GM18861 (cell line): ENCODE data around the gene DVL2.

Experiments used
- ATAC-seq: cut with Tn5 transposase; IDR thresholded peaks from one replicate; pipeline ENCODE4 v1.9.1; 2021; ENCODE audit not compliant: unreplicated experiment

DVL2 gene

DNA sequence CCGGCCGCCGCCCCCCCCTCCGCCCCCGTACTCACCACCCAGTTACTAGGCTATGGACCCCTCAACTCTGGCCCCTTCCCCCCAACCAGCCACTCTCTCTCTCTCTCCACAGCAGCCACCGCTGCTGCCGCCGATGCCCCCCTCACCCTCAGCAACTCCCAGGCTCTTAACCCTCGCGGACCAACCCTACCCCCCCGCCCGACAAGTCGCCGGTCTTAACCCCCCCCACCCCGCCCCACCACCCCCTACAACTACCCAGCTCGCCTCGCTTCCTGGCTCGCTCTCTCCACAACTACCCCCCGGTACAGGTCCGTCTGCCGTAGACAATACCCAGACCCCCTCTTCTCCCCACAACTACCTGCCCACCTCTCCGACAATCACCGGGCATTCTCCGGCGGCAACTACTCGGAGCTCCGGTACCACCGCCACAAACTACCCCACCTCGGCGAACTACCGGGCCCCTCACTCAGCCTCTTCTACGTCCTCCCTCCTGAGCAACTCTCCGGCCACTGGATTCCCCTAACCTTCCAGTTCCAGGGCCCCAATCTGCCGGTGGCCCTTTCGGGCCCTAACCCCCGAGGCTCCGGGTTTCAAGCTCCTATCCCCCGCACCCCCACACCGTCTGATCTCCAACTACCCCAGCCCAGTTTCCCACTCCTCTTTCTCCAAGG is 4.2 kb upstream of the DVL2 start:
- ATAC-seq, result no peak

DNA sequence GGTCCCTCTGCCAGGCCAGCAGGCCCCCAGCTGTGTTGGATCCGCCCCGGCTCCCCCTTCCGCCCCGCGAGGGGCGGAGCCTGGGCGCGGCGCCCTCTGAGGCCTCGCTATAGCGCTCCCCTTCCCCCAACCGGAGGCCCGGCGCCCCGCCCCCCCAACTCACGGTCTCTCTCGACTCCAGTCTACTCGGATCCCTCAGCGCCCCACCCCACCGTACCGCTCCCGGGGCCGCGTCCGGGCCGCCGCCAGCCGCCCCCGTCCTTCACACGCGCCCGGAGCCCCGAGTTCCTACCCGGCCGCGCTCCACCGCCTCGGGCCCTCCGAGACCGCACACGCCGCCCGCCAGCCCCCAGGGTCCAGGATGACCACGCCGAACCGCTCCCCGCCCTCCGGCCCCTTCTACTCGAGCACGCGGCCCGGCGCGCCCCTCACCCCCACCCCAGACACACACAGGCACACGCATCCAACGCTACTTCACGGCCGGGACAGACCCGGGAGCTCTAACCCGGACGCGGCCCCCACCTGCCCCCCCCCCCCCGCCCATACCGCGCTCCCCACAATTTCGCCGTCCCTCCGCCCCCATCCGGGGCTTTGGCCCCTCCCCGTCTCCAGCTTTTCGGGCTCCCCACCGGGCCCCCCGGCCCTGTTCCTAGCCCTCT is 3.6 kb upstream of the DVL2 start:
- no peak for ATAC-seq

DNA sequence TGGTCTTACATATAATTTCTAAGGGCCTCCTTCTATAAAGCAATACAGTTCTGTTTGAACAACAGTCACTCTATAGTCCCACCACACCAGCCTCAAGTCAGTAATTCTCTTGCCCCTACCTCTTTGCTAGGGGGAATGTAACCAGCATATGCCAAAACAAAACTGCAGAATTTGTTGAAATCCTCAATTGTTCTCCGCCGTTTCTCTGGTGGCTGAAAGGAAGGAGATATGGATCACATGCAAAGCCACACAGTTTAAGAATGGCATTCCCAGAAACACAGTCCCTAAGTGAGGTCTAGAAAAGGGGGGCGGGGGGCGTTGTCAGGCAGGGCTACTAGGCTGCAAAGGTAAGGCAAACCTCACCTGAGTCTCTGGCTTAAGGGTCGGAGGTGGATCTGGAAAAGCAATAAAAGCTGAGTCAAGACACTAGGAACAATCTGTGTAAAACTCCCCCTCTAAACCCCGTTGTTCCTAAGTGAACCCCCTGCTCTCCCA is 3.0 kb upstream of the DVL2 start:
- no peak for ATAC-seq

DNA sequence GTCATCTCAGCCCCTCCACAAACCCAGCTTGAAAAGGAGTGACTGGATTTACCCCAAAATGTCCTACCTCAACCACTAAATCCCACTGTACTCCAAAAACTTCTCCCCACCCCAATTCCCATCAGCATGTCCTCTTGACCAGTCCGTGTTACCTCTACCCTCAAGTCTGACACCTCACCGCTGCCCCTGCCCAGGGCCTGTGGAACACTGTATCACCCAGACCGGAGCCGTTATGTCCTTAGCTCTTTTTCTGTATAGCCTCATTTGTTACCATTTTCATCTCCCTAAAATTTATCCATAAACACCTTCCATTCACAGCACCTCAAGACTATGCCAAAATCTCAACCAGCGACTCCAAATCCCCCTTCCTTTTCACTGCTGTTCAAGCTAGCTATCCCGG is 2.5 kb upstream of the DVL2 start:
- no peak for ATAC-seq

DNA sequence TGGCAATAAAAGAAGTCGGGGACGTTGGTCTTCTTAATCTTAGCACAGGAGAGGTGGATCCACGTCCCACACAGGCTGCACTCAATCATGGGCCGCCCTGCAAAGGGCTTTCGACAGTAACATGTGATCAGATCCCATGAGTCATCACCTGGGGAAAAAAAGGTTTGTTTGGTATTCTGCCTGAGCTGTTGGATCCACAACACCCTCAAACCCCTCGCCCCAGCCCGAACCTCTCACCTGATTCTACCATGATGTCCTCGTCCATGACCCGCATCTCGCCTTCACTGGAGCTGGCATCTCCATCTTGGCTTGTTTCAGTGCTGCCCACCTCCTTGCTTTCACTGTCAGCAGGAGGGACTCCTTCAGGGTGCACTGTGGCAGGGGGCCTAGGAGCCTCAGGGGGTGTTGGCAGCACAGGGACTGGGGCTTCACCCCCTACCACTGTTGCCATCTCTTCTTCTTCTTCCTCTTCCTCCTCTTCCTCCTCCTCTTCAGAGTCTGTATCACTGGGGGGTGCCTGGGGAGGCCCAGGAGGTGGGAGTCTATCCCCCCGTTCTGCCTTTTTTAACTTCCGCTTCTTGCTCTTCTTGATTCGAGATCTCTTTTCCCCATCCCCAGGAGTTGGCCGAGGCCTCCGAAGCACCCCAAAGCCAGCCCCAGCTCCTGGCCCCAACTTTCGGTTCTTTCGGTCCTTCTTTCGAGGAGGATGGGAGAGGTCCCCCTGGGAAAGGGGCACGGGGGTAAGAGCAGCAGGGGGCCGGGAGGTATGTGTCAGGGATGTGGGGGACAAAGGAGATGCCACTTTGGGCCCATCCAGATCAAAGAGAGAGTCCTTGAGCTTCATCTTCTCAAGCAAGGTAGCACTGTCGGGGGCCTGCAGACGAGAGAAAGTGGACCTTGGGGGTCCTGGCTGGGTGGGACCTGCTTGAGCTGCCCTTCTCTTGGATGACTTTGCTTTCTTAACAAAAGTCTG is 1.7 kb upstream of the DVL2 start:
- ATAC-seq, result no peak

DNA sequence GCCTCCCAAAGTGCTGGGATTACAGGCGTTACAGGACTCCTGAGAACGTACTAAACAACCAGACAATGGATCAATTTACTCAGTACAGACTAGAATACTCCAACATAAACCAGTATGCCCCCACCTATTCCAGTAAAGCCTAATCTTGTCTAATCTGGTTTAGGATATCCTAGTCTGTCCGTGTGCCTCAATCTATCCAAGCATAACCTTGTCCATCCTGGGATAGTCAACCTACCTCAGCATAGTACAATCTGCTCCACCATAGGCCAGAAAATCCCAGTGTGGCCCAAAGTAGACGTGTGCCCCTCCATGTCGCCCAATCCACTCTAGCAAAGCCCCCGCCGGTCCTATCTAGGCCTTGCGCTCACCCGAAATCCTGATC is 625 bp downstream of the DVL2 start:
- no peak for ATAC-seq

DNA sequence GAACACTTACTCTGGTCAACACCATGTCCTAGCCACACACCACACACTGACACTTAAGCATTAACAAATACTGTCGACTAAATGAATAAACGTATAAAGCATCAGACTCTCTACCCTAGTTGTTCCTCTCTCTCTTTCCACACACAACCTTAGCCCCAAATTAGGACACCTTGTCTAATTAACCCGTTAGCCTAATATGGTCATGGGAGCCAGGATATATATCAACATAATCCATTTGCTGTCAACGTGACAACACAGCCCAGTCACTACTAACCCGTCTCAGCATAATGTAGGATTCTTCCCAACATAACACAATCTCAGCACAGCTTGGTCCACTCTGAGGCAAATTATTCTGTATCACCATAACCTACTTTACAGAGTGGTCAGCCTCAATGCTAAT is 2.2 kb downstream of the DVL2 start:
- no peak for ATAC-seq

DNA sequence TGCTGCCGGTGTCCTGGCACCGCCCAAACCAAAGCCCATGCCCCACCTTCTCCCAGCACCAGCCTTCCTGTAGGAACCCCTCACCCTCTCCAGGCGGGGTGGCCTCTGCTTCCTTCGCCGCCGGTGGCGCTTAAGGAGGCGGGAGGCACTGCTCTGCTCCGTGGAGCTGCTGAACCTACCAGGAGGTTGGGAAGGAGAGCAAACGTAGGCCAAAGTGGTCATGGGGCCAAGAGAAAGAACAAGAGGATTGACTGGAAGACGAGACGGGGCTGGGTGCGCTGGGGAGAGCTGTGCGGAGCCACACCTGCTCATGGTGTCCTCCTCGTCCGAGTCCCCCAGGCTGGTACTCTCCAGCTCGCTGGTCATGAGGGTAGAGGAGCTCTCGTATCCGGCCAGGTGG is 4.8 kb downstream of the DVL2 start:
- no peak for ATAC-seq

DNA sequence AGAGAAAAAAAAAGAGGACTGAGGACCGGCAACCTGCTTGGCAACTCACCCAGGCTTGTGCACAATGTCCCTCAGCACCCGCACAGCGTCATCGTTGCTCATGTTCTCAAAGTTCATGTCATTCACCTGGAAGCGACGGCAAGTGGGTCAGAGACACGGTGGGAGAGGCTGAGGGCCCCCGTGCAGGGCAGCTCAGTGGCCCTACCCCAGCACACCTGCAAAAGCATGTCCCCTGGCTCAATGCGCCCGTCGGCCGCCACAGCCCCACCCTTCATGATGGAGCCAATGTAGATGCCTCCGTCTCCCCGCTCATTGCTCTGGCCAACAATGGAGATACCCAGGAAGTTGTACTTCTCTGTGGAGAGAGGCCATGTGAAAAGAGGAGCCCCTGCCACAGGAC is 5.4 kb downstream of the DVL2 start:
- ATAC-seq, result no peak

DNA sequence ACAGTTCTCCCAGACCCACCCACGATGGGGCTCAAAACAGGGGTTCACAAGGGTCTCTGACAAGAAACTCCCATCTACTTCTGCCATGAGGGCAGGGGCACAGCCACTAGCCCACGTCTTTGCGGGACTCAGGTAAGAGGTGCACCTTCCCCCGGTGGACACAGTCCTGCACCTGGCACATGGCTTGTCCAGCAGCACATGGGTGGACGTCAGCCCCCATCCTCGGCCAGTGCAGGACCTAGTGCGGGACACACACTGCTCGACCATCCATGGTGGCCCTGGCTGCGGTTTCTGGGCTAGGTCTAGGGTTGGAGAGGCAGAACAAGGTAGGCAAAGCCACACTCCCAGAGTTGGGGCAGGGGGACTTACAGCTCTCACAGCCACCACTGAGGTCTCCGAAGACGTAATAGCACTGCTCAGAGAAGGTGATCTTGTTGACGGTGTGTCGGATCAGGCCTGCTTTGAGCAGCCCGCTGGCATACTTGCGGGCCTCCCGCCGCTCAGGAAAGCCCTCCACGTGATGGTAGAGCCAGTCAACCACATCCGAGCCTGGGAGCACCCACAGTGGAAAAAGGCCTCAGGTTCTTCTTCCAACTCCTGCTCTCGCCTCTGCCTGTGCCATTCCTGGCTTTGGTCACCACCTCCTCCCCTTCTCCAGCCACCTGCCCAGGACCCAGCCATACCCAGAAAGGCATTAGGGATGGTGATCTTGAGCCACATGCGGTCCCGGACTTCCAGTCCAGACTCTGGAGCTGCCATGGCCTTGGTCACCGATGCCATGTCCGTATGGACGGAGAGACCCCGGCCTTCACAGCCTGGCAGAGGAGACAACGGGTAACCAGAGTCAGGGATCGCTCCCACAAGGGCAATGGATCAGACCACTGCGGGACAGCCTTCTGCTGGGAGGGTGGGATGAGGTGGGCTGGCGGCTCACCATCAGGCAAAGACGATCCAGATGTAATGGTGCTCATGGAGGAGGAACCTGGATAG is 7.3 kb downstream of the DVL2 start:
- ATAC-seq, result no peak

DNA sequence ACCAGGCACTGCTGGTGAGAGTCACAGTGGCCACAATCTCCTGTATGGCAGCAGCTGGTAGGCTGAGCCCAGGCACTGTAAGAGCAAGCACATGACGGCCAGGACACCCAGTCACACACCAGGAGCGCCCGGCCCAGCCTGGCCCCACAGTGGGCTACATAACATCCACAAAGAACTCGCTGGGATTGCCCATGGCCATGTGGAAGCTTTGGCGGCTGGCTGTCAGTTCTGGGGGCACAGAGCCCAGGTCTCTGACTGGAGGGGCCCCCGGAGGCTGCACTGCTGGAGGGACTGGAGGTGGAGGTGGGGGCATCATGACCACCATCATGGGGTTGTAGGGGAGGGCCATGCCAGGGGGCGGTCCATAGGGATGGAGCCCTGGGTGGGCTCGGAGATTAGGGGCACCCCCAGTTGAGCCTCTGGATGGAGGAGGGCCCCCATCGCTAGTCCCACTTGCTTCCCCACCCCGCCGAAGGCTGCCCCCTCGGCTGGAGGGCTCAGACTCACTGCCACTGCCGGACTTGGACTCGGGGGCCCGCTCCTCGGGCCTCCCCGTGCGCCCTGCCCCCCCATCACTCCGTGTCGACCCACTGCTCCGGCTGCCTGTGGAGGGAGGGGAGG is 8.5 kb downstream of the DVL2 start:
- no peak for ATAC-seq

DNA sequence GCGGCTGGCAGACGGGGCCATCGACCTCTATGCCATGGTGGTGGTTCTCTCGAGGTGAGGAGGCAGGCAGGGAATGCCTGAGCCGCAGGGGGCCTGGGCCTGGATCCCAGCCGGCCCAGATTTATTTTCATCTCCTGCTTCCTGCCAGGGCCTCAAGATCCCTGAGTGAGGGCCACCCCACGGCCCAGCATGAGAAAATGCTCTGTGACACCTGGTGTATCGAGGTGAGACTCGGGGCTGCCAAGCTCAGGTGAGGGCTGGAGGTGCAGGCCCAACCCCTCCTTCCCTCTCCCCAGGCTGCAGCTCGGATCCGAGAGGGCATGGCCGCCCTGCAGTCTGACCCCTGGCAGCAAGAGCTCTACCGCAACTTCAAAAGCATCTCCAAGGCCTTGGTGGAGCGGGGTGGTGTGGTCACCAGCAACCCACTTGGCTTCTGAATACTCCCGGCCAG is 9.6 kb downstream of the DVL2 start:
- ATAC-seq, result no peak

DNA sequence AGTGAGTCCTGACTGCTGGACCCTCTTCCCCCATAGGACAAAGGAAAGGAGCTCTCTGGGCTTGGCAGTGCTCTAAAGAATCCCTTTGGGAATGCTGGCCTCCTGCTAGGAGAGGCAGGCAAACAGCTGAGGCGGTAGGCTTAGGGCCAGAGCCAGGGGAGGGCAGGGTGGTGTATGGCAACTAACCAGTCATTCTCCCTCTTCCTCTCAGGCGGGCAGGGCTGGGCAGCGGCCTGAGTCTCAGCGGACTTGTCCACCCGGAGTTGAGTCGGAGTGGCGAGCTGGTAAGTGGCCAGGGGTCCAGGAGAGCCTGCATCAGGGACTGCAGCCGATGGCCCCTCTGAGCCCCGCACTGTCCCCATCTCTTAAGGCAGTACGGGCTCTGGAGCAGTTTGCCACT is 10.2 kb downstream of the DVL2 start:
- no peak for ATAC-seq

DNA sequence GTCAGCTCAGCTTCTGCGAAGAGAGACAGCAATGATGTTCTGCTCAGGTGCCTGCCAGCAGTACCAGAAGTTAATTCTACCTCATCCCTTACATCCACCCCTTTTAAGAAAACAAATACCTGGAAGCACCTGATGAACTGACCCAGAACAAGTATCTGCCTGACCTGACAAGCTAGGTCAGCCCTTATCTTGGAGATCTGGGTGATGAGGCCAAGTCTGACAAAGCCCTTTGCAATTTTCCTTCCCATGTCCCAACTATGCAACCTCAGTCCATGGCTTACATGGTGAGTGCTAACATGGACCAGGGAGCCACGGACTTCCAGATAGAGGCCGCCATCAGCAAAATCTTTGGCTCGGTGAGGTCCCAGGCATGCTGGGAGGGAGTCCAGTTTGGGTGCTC is 10.9 kb downstream of the DVL2 start:
- ATAC-seq, result no peak

DNA sequence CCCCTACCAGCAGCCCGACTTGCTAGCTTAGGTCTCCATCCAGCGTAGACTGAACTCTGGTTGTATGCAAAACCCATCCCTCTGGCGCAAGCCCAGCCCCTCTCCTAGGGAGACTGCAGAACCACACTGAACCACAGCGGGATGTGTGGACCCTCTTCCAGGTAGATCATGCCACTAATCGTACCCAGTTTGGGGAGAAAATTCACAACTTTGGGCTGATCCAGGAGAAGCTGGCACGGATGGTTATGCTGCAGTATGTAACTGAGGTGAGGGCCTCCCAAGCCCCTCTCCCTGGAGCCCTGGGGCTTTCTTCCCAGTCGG is 11.4 kb downstream of the DVL2 start:
- no peak for ATAC-seq

DNA sequence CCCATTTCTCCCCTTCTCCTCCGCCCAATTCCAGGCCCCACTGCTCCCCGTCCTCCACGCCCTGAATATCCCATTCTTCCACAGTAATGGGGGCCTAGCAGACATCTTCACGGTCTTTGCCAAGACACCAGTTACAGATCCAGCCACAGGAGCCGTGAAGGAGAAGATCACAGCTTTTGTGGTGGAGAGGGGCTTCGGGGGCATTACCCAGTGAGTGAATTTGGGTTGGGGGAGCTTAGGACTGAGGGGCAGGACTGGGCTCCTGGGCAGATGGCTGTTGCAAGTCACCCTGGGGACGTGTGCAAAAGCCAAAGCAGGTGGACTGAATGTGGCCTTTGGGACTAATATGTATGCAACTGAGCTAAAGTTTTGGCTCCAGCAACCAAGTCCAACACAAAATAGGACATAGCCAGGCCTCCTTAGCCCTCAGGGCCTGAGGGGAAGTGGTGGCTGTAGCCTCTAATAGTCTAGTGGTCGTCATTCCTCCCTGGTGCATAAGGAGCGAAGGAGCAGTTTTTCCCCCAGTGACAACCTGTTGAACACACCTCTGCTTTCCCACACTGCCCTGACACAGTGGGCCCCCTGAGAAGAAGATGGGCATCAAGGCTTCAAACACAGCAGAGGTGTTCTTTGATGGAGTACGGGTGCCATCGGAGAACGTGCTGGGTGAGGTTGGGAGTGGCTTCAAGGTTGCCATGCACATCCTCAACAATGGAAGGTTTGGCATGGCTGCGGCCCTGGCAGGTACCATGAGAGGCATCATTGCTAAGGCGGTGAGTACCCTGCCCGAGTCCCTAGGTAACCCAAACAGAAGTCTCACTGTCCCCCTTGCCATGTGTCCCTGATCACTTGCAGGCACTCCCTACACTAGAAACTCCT is 12.0 kb downstream of the DVL2 start:
- ATAC-seq, result no peak

DNA sequence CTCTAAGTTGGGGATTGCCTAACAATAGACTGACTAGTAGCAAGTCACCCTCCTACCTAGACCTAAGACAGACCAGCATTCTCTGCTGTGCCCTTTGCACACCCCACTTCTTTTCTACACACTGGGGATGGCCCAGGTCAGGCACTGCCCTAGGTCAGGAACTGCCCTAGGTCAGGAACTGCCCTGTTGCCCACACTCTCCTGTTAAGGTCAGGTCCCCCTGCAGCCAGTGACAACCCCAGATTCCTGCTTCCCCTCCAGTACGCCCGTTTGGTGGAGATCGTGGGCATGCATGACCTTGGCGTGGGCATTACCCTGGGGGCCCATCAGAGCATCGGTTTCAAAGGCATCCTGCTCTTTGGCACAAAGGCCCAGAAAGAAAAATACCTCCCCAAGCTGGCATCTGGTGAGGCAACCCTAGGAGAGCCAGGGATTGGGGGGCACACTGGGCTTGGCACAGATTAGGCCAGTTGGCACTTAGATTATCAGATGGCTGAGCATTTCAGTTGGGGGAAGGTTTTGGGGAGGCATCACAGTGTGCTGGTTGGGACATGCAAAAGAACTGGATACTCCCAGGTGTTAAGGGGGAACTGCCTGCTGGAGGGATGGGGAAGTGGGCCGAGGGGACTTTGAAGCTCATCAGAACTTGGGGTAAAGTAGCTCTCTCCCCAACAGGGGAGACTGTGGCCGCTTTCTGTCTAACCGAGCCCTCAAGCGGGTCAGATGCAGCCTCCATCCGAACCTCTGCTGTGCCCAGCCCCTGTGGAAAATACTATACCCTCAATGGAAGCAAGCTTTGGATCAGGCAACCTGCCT is 12.8 kb downstream of the DVL2 start:
- no peak for ATAC-seq

DNA sequence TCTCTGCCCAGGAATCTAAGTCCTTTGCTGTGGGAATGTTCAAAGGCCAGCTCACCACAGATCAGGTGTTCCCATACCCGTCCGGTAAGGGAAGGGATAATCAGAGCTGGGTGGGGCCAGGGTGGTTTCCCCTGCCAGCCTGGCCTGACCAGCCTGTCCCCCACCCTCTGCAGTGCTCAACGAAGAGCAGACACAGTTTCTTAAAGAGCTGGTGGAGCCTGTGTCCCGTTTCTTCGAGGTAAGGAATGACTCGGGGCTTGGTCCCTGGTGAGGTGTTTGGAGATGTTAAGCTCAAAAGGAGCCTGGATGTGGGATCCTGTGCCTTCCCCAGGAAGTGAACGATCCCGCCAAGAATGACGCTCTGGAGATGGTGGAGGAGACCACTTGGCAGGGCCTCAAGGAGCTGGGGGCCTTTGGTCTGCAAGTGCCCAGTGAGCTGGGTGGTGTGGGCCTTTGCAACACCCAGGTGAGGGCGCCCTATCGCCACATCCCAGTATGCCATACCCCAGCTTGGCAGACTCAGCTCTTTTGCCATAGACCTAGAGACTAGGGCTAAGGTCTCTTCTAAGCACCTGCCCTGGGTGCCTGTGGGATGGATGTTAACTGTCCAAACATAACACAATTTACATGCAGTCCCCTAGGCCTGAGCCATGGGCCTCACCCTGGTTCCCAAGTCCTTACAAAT is 13.6 kb downstream of the DVL2 start:
- ATAC-seq, result no peak
